Epithelial cell of esophagus (primary cell): ENCODE measurements around the gene MASP1.
A peak's percentile ranks its signal among the peaks of the same experiment; 100 is the strongest.
"Not testable (repeated sequence)": the region's sequence is repeated elsewhere in the genome, so short reads cannot be mapped to it uniquely, and the experiment has no call there.

ENCODE experiments used
- DNase-seq: peaks from one replicate; pipeline ENCODE4 v3.0.0; 2010; ENCODE audit warnings: low read depth
- H3K4me3 ChIP-seq: 2 replicates; pipeline ENCODE4 v1.5.1; 2011; ENCODE audit warnings: mild to moderate bottlenecking, low read length, control low read depth
- TF ChIP-seq, protein P1 (sequence below): IDR thresholded peaks from 2 replicates; pipeline ENCODE4 v1.5.1; 2011; ENCODE audit warnings: low read depth, mild to moderate bottlenecking, low read length, control low read depth, inconsistent platforms; ENCODE audit not compliant: insufficient read depth; ENCODE audit errors: missing control alignments

Gene MASP1

DNA sequence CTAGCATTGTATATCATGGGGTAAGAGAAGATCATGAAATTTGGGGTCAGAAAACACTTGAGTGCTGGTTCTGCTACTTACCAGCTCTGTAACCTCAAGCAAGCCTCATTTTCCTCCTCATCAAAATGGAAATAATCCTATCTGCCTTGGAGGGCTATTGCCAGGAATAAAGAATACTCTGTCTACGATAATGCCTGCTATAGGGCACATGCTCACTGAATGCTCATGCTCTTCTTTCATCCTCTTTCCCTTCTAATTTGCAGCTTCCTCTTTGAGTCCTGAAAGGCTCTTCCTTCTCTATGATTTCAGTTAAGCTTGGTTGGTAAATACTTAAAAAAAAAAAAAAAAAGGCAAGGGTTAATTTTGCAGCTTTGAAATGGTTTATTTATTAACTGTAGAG is 81.4 kb downstream of the MASP1 start:
- TF ChIP-seq, protein P1, sequence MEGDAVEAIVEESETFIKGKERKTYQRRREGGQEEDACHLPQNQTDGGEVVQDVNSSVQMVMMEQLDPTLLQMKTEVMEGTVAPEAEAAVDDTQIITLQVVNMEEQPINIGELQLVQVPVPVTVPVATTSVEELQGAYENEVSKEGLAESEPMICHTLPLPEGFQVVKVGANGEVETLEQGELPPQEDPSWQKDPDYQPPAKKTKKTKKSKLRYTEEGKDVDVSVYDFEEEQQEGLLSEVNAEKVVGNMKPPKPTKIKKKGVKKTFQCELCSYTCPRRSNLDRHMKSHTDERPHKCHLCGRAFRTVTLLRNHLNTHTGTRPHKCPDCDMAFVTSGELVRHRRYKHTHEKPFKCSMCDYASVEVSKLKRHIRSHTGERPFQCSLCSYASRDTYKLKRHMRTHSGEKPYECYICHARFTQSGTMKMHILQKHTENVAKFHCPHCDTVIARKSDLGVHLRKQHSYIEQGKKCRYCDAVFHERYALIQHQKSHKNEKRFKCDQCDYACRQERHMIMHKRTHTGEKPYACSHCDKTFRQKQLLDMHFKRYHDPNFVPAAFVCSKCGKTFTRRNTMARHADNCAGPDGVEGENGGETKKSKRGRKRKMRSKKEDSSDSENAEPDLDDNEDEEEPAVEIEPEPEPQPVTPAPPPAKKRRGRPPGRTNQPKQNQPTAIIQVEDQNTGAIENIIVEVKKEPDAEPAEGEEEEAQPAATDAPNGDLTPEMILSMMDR = no peak
- no peak overlapping the region for H3K4me3 ChIP-seq
- DNase-seq = no peak

DNA sequence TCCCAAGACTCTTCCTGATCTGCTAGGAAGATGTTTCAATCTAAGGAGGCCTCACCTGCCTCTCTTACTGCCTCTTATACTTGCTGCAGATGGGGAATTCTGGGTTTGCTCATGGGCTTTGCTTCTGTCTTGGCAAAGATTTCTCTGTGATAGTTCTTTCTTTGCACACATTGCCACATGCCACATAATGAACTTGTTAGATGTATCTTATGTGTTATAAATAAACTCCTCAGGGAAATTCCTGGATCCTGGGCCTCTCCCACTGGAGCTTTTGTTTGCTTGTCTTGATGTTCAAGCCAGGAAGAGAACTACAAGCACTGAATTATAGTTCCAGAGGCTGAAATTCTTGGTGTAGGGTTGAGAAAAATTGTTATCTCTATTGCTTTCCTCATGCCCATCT is 82.0 kb downstream of the MASP1 start:
- DNase-seq = no peak
- no peak overlapping the region for H3K4me3 ChIP-seq
- TF ChIP-seq, protein P1 = no peak

DNA sequence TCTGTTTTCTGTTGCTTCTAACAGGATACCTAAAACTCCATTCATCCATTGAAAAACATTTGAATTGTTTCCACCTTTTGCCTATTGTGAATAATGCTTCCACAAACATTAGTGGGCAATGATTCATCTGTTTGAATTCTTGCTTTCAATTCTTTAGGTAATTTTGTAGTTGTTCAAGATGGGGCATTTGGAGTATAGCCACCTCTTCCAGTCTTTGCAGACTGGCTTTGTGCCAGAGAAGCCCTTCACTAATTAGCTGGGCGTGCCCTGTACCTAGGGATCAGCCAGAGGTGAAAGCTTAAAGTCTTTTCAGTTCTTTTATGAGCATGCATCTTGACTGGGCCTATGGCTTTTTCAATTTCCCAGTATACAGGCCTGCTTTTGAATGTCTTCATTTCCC is 83.4 kb downstream of the MASP1 start:
- peak; percentile 80 for DNase-seq
- TF ChIP-seq, protein P1 = no peak
- H3K4me3 ChIP-seq = no peak overlapping the region

DNA sequence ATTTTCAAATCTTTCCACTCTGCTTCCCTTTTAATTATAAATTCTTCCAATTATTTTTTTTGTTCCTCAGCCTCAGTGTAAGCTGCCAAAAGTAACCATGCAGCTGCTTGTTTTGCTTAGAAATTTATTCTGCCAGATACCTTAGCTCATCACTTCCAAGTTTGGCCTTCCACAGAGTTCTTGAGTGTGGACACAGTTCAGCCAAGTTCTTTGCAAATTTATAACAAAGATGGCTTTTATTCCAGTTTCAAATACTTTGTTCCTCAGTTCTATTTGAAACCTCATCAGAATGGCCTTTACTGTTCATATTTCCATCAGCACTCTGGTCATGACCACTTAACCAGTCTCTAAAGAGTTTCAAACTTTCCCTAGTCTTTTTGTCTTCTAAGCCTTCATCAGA is 83.9 kb downstream of the MASP1 start:
- no peak overlapping the region for H3K4me3 ChIP-seq
- no peak for DNase-seq
- TF ChIP-seq, protein P1 = no peak

DNA sequence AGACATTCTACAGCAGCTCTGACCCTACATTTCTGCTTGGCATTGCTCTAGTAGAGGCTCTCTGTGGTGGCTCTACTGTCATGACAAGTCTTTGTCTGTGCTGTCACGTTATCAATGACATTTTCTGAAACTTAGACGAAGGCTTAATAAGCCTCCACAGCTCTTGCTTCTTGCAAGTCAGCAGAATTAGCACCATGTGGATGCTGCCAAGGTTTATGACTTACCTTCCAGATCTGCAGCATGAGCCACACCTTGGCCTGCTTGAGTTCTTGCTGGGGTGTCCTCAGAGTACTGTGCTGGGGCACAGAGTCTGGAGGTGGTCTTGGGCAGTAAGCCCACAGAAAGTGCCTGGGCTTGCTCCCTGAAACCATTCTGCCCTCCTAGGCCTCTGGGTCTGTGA is 84.5 kb downstream of the MASP1 start:
- TF ChIP-seq, protein P1 = no peak
- H3K4me3 ChIP-seq = no peak overlapping the region
- DNase-seq = no peak

DNA sequence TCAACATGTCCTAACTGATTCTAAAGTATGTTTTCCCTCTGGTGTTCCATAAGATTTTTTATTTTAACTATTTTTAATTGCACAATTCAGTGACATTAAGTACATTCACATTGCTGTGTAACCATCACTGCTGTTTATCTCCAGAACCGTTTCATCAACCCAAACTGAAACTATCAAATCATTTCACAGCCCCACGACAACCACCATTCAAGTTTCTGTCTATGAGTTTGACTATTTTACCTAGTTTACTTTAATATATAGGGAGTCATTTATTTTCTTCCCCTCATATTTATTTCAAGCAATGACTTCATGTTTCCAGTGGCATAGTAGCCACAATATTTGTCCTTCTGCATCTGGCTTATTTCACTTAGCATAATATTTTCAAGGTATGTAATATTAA is 85.9 kb downstream of the MASP1 start:
- TF ChIP-seq, protein P1 = no peak
- DNase-seq = no peak
- no peak overlapping the region for H3K4me3 ChIP-seq

DNA sequence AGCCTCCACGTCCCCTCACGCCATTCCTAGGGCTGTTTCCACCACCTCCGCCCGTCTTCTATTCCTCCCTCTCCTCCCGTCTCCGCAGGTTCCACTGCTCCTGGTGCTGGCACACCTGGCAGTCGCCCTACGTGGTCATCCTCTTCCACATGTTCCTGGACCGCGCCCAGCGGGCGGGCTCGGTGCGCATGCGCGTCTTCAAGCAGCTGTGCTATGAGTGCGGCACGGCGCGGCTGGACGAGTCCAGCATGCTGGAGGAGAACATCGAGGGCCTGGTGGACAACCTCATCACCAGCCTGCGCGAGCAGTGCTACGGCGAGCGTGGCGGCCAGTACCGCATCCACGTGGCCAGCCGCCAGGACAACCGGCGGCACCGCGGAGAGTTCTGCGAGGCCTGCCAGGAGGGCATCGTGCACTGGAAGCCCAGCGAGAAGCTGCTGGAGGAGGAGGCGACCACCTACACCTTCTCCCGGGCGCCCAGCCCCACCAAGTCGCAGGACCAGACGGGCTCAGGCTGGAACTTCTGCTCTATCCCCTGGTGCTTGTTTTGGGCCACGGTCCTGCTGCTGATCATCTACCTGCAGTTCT is 92.0 kb downstream of the MASP1 start:
- DNase-seq, H3K4me3 ChIP-seq: not testable (repeated sequence)
